GM23338 (cell line): ENCODE measurements around the gene PHC1.

Source experiments
- EZH2phosphoT487 ChIP-seq: fragments of 200-600 bp; sonication (generic); IDR thresholded peaks from one replicate; pipeline ENCODE4 v1.8.1; 2018; ENCODE audit warnings: antibody characterized with exemption; ENCODE audit not compliant: unreplicated experiment
- TF ChIP-seq, protein P1 (sequence below): IDR thresholded peaks from one replicate; pipeline ENCODE4 v1.6.1; 2018; ENCODE audit warnings: antibody characterized with exemption; ENCODE audit not compliant: unreplicated experiment

- TF ChIP-seq, protein P1, sequence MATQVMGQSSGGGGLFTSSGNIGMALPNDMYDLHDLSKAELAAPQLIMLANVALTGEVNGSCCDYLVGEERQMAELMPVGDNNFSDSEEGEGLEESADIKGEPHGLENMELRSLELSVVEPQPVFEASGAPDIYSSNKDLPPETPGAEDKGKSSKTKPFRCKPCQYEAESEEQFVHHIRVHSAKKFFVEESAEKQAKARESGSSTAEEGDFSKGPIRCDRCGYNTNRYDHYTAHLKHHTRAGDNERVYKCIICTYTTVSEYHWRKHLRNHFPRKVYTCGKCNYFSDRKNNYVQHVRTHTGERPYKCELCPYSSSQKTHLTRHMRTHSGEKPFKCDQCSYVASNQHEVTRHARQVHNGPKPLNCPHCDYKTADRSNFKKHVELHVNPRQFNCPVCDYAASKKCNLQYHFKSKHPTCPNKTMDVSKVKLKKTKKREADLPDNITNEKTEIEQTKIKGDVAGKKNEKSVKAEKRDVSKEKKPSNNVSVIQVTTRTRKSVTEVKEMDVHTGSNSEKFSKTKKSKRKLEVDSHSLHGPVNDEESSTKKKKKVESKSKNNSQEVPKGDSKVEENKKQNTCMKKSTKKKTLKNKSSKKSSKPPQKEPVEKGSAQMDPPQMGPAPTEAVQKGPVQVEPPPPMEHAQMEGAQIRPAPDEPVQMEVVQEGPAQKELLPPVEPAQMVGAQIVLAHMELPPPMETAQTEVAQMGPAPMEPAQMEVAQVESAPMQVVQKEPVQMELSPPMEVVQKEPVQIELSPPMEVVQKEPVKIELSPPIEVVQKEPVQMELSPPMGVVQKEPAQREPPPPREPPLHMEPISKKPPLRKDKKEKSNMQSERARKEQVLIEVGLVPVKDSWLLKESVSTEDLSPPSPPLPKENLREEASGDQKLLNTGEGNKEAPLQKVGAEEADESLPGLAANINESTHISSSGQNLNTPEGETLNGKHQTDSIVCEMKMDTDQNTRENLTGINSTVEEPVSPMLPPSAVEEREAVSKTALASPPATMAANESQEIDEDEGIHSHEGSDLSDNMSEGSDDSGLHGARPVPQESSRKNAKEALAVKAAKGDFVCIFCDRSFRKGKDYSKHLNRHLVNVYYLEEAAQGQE: no peak
- TF ChIP-seq EZH2phosphoT487: no peak
Observed at GRCh38 chr12:8871068-8871467, 43.2 kb upstream of the PHC1 start.
